Erythroblast (primary cell): Measurements from ENCODE around the gene ASTL.

Experiments
- DNase-seq, 2 experiments: peaks; one replicate each; lab custom pipeline; 2025; lab: John Stamatoyannopoulos, UW
- GATA1 ChIP-seq: IDR thresholded peaks from 2 replicates; pipeline ENCODE4 v1.6.1; 2011; ENCODE audit warnings: low read depth, mild to moderate bottlenecking, control low read depth, low read length, moderate library complexity
- POLR2A ChIP-seq: IDR thresholded peaks from 2 replicates; pipeline ENCODE4 v1.6.1; 2011; ENCODE audit warnings: mild to moderate bottlenecking, low read length

Gene ASTL

DNA sequence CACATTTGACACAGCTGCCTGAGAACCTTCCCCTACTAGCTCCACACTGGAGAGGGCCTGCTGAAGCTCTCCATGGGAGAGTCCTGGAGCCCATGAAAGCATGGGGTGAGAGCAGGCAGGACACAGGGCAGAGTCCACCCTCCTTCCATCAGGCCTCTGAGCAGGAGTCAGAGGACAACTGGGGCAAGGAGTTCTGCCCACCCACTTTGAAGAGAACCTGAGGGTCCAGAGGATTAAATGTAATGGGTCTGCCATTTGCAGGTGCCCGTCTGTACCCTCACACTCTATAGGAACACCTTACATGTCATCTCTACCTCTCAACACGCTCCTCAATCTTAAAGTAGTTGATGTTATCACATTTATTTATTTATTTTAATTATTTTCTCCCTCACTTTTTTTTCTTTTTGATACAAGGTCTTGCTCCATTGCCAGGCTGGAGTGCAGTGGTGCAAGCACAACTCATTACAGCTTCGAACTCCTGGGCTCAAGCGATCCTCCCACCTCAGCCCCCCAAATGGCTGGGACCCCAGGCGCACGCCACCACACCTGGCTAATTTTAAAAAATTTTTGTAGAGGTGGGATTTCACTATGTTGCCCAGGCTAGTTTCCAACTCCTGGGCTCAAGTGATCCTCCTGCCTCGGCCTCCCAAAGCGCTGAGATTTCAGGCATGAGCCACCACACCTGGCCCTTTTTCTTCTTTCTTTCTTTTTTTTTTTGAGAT lies 32.1 kb downstream of the ASTL start:
- no peak for DNase-seq
- TF ChIP-seq POLR2A (no peak), GATA1 (no peak)

DNA sequence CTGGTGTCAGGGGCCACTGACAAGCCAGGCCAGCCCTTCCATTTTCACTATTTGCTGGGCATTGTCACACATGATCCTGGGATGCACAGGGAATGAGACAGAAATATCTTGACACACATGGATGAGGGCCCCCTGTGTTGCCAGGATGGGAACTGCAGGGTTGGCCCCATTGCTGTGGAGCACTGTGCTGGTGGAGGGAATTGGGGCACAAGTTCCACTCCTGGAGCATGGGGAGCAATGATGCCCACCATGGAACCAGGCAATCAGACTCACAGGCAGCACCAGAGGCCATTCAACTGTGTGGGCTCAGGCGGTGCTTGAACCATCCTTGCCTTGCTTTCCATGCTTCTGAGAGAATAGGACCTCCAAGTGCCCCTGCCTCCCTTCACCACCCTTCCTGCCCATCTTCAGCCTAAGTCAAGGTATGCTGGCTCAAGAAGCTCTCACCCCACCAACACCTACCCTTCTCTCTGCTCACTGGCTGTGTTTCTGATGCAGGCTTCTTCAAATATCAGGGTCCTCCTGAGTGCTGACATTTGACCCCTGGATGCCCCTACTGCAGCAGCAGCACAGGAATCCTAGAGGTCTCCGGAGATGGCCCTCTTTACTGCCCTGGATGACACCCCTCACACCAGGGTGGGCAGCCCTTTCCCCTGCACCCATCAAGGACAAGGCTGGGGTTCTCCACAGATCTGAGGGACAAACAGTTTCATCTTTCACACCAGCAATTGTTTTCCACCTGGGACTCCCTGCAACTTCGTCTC lies 33.0 kb downstream of the ASTL start:
- TF ChIP-seq POLR2A = no peak
- no peak for TF ChIP-seq GATA1
- DNase-seq = no peak

DNA sequence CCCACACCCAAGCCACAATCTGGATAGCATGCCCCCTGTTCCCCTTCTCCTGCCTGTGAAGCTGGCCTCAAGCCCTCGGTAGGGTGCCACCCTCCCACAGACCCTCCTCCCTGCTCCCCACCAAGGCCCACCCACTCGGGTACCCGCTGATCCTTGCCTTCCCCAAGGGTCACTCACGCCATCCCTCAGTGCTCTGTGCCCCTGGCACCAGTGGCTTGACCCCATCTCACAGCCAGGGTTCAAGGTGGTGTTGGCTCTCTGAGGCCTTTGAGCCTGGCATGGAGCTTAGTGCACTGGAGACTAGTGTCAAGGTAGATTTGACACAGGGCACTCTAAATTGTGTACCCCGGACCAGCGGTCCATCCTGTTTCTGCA lies 33.8 kb downstream of the ASTL start:
- no peak for TF ChIP-seq GATA1
- TF ChIP-seq POLR2A = no peak
- no peak for DNase-seq

DNA sequence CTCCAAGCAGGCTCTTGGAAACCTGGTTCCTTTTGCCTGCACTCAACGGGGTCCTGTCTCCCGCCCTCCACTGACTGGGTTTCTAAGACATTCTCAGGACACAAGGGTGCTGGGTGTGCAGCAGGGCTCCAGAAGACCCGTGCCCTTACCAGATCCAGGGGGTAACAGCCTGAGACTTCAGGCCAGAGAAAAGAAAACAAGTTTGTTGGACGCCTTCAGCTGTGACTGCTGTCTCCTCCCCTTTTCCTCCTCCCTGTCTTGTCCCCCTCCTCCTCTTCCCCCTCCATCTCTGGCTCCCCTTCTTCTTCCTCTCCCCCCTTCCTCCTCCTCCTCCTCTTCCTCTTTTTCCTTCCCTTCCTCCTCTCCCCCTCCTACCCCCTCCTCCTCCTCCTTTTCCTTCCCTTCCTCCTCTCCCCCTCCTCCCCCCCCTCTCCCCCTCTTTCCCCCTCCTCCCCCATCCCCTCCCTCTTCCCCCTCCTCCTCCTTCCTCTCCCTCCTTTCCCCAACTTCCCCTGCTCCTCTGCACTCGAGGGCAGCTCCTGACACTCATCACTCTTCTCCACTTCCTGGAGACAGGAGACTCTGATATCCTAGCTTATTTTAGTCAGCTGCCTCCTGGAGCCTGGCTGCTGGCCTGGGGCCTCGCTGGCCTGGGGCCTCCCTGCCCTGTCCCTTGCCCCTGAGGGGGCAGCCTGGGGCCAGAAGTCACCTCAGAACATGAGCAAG lies 34.4 kb downstream of the ASTL start:
- no peak for DNase-seq

DNA sequence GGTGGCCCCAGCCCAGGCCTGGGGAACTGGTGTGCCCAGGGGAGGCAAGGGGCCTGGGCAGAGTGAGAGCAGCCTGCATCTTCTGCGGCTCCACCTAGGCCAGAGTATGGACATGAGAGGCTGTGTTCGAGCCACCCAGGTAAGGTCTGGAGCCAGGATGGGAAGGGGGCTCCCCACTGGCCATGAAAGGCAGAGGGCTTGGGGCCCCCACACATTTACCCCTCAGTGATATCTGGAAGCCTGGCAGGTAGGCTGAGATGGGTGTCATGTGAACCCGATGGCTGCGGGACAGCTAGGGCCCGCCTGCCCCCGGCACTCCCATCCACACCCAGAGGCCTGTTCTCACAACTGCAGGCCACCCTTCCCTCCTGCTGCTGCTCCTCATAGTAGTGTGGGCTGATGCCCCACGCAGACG lies 35.1 kb downstream of the ASTL start:
- DNase-seq = no peak
- TF ChIP-seq POLR2A (no peak), GATA1 (no peak)

More for the DNA sequence above, 34.4 kb downstream of the ASTL start:
- TF ChIP-seq POLR2A (no peak), GATA1 (no peak)

DNA sequence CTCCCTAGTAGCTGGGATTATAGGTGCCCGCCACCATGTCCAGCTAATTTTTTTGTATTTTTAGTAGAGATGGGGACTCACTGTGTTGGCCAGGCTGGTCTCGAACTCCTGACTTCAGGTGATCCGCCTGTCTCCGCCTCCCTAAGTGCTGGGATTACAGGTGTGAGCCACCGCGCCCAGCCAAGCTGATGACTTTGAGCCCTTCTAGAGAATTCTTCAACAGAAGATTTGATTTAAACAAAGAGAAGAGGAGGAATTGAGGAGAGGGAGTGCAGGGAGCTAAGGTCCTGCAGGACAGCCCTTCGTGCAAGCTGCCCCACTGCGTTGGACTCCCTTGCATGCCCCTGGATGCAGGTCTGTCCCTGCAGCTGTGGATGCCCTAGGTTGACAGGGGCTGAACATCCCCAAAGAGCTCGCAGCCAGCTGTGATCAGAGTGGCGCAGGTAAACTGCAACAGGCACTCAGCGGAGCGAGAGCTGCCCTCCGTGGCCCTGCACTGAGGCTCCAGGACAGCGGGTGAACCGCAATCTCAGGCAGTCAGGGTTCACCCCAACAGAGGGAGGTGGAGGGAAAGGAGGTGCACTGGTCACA lies 35.6 kb downstream of the ASTL start:
- no peak for DNase-seq
- TF ChIP-seq GATA1 (no peak), POLR2A (no peak)

DNA sequence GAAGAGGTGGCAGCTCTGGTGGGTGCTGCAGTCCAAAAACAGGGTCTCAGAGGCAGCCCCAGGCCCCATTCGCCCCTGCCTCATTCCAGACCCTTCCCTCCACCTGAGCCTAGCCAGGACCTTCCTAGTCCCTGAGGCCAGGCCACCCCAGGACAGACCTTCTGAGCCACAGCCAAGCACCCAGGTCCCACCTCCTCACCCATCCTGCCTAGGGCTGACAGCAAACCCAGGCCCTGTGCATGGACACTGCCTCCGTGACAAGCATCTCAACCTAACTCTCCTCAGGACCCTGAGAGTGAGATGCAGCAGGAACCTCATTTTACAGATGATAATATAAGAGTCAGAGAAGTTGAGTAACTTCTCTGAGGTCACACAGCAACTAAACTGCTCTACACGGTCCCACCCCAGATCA lies 37.4 kb downstream of the ASTL start:
- no peak for DNase-seq
- no peak for TF ChIP-seq POLR2A
- TF ChIP-seq GATA1 = no peak

DNA sequence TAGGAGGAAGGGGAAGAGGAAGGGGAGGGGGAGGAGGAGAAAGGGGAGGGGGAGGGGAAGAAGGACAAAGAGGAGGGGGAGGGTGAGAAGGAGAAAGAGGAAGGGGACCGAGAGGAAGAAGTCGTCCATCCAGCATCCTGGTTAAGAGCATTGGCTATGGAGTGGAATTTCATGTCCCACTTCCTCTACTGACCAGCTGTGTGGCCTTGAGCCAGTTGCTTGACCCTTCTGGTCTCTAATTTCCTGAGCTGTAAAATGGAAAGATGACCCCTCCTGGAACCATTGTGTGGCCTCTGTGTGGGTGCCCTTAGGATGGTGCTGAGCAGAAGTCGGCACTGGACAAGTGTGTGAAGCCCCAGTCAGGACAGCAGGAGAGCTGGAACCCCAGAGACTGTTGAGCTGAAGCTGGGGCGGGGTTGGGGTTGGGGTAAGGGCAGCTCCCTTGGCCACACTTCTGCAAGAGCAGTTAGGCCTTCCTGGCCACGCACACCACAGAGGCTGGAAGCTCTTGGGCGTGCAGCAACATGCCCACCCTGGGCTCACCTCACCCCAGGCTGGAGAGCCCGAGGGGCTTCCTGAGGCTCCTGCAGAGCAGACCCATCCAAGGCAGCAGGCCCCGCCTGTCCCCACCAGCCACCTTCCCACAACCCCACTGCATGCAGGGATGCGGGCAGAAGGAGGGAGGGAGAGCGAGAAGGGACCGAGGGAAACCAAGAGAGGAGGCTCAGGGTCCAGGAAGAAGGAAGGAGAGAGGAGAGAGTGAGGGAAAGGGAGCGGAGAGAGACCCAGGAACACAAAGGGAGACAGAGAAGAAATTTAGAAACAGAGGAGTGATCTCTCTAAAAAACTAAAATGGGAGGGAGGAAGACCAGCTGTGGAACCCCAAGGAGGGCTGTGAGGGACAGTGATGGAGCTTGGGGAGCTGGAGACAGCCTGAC lies 38.2 kb downstream of the ASTL start:
- no peak for DNase-seq
- TF ChIP-seq GATA1 (no peak), POLR2A (no peak)

DNA sequence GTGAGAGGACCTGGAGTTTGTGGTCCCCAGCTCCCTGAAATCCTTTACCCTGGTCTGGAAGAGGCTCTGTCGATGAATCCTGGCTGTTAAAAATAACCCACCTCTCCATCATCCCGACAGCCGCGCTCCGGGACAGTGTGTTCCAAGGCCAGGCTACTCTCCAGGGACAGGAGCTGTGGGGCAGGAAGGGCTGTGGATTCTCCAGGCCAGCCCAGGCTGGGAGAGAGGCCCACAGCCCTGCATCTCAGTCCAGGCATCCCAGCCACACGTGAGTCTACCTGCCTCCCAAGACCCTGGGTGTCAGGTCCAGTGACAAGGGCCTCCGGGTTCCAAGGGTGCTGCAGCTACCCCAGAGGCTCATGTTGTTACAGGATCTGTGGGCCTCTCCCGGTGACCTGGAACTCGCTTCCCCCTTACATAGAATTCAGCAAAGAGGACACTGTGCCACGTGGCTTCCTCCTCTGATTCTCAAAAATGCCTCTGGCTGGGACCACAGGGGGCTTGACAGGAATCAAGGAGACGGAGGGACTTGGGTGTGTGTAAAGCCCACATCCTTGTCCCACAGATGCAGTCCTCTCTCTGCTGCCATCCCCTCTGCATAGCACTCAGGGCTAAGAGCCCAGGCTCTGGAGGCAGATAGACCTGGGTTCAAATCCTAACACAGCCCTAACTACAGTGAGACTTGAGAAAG lies 39.3 kb downstream of the ASTL start:
- no peak for DNase-seq
- TF ChIP-seq POLR2A (no peak), GATA1 (no peak)

DNA sequence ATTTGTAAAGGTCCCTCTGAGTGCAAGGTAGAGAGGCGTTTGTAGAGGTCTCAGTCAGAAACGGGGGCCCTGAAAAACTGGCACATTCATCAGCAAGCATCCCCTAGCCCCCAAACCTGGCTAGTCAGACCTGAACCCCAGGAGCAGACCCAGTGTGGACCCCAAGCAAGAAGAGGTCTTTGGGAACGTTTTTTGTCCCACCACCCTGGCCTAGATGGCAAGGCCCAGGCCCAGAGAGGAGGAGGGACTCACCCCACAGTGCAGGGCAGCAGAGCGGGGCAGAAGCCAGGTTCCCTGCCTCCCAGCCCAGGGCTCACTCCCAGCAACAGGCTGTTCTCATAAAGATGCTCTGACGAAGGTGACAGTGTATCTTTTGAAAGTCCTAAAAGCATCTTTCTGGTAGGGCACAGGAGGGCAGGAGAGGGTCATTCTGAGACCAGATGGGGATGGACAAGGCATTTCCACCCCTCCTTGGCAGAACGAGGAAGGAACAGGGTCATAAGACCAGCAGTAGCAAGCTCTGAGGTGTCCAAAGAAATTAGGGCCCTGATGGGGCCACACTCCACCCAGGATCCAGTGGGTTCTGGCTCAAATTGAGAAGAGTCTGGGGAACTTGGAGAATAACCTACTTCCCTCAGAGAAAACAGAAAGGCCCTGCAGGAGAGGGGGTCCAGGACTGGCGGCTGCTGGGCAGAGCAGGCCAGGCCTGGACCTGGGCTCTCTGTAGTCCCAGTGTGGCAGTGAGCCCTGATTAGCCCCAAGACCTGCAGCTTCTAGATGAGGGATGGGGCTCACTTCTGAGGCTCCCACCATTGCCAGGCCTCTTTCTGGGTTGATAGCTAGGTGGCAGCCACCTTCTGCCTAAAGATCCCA lies 40.1 kb downstream of the ASTL start:
- TF ChIP-seq POLR2A (no peak), GATA1 (no peak)
- DNase-seq = no peak

DNA sequence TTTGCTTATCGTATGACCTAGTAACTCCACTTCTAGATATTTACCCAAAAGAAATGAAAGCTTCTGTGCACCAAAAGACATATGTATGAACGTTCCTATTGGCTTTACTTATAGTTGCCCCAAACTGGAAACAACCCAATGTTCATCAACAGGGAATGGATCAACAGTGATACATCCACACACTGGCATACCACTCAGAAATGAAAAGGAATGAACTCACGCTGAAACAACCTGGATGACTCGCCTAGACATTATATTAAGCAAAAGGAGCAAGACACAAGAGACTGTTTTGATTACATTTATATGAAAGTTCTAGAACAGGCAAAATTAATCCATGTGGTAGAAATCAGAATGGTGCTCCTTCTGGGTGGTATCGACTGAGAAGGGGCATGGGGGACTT lies 40.9 kb downstream of the ASTL start:
- TF ChIP-seq GATA1 (no peak), POLR2A (no peak)
- DNase-seq = no peak

DNA sequence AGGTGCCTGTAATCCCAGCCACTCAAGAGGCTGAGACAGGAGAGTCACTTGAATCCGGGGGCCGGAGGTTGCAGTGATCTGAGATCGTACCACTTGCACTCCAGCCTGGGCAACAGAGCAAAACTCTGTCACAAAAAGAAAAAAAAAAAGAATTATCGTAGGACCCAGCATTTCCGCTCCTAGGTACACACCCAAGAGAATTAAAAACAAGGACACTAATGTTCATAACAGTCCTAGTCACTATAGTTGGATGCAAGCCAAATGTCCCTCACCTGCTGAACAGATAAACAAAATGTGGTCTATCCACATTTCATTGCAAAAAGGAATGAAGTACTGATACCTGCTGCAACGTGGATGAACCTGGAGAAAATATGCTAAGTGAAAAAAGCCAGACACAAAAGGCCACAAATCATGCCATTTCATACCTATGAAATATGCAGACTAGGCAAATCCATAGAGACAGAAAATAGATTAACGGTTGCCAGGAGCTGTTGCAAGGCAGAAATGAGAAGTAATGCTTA lies 43.1 kb downstream of the ASTL start:
- no peak for TF ChIP-seq GATA1
- TF ChIP-seq POLR2A = no peak
- DNase-seq = peak; percentile 18 to 19

DNA sequence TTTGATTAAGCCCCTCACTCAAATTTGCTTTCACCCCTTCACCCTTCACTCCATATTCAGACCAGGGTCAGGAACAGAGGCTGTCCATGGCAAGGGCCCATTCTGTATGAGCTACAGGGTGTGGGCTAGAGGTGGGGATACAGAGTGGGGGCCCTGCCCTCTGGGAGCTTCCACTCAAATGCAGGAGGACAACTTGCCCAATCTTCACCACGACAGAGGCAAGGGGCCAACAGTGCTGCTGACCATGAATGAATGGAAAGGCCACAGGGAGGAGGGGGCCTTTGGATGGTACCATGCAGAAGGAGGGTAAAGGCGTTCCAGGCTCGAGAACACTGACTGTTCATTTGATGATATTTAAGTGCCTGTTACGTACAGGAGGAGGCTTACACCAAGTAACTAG lies 44.8 kb downstream of the ASTL start:
- no peak for TF ChIP-seq GATA1
- TF ChIP-seq POLR2A = no peak
- DNase-seq = no peak
